VCaP (cell line): ENCODE results near the gene RABEPK.

Source experiments
- H3K27ac ChIP-seq: fragments of 450-650 bp; 2 replicates; pipeline ENCODE4 v1.5.1; 2017
- TF ChIP-seq, protein P1 (sequence below): fragments of 450-650 bp; conservative IDR thresholded peaks from 2 replicates; pipeline ENCODE4 v1.5.1; 2017; ENCODE audit warnings: mild to moderate bottlenecking, moderate library complexity

RABEPK gene

GRCh38 chr9:125238127-125238914, 38.0 kb downstream of the RABEPK start:
- TF ChIP-seq, protein P1, sequence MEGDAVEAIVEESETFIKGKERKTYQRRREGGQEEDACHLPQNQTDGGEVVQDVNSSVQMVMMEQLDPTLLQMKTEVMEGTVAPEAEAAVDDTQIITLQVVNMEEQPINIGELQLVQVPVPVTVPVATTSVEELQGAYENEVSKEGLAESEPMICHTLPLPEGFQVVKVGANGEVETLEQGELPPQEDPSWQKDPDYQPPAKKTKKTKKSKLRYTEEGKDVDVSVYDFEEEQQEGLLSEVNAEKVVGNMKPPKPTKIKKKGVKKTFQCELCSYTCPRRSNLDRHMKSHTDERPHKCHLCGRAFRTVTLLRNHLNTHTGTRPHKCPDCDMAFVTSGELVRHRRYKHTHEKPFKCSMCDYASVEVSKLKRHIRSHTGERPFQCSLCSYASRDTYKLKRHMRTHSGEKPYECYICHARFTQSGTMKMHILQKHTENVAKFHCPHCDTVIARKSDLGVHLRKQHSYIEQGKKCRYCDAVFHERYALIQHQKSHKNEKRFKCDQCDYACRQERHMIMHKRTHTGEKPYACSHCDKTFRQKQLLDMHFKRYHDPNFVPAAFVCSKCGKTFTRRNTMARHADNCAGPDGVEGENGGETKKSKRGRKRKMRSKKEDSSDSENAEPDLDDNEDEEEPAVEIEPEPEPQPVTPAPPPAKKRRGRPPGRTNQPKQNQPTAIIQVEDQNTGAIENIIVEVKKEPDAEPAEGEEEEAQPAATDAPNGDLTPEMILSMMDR: no peak
- H3K27ac ChIP-seq: peak overlapping the region; percentile 8; the same call in 1 of the 2 replicates

GRCh38 chr9:125238915-125239446, 38.6 kb downstream of the RABEPK start:
- TF ChIP-seq, protein P1: no peak
- peak overlapping the region; percentile 91; the same call in 1 of the 2 replicates for H3K27ac ChIP-seq

DNA sequence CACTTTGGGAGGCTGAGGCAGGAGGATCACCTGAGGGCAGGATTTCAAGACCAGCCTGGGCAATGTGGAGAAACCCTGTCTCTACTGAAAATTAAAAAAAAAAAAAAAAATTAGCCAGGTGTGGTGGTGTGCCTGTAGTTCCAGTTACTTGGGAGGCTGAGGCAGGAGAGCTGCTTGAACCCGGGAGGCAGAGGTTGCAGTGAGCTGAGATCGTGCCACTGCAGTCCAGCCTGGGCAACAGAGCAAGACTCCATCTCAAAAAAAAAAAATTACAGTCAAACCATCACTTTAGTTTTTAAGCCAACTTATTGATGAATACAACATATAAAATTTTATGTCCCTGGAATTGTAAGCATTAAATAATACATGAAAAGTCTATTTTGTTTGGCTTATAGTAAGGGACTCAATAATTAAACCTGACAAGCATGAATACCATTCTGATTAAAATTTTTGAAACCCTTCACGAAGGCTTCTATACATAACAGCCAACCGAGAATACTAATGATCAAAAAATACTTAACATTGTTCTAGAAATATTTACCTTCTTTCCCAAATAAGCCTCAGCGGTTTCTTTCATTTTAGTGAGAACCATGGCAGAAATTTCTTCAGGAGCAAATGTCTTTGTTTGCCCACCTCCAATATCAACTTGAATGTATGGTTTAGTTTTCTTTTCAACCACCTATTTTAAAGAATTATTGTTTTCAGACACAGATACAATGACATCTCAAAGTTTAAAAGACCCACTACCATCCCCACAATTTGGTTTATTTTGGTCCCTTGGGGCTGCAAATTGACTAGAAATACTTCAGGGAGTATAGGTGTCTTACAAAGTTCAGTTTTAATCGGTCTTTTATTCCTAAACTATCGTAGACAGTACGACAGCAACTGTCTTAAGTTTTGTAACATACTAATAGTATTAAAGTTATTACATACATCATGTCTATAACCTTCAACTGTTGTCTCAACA, 39.6 kb downstream of the RABEPK start:
- TF ChIP-seq, protein P1: no peak
- H3K27ac ChIP-seq: peak overlapping the region; percentile 91

GRCh38 chr9:125240649-125240999, 40.3 kb downstream of the RABEPK start:
- TF ChIP-seq, protein P1: no peak
- peak overlapping the region; percentile 91 for H3K27ac ChIP-seq

DNA sequence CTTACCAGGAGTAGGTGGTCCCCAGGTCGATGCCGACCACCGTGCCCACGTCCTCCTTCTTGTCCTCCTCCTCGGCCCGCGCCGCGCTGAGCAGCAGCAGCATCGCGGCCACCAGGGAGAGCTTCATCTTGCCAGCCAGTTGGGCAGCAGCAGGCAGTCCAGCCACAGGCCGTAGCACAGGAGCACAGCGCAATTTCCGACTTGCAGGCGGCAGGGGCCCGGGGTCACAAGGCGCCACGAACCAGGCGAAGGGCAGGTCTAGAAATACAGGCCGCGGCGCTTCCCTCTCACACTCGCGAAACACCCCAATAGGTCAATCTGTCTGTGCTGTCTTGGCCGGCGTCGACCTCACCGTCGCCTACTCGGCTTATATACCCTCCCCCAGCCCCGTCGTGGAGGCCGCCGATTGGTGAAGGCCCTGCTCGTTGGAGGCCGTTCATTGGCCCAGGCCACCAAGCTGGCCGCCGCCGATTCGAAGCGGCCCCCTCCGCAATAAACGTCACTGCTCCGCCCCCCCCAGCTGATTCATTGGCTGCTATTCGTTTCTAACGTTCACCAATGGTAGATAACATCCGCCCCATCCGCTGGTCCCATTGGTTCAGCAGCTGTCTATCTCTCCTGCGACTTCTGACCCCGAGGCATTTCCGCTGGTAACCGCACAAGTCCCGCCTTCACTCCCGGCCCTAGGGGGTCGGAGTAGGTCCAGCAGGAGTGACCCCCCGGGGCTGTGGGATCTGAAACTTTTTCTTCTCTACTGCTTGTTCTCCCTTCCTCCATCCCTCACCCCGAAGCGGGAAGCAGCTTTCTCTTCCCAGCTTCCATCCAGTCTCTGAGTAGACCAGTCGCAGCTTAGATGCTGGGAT, 40.9 kb downstream of the RABEPK start, which contains the start of gene HSPA5:
TSS of gene HSPA5 (minus strand) at position 344 of the 863 bp plus-strand sequence. CDS start at position 127, 217 bp downstream.
- peak within 1 kb of the TSS; percentile 91 for H3K27ac ChIP-seq
- TF ChIP-seq, protein P1: peak; percentile 37

- peak overlapping the region; percentile 91 for H3K27ac ChIP-seq
- TF ChIP-seq, protein P1: no peak
These were observed 41.8 kb downstream of the RABEPK start for GRCh38 chr9:125241863-125242739.
